ENCODE data around the gene QSER1. TPM values are rescaled to one million over a fixed set of nuclear protein-coding genes. Genes with fewer than 3 reads are reported as not detected.
A peak's percentile ranks its signal among the peaks of the same experiment; 100 is the strongest.

The QSER1 gene
- total and polyA plus RNA-seq, 10 of the 15 experiments (the other 5 are each of a cell fraction or from before 2014, with no cell fraction given): 2.1 to 15.0 (median 9.4) TPM

- in situ Hi-C loops (cut with MboI) (no loop called here), intact Hi-C loops (cut with micrococcal nuclease; ENCODE audit: unreplicated experiment) (no loop called here)
- H3K4me2 ChIP-seq (ENCODE audit: control insufficient read depth, insufficient read depth): no peak overlapping the region
- no peak for DNase-seq (ENCODE audit: low read depth, low spot score)
- WGBS (ENCODE audit: insufficient coverage, insufficient replicate concordance, low lambda C conversion rate, missing lambda C conversion rate): 5% methylated on average over 1 of the region's 1 CpG
- no peak overlapping the region for H3K9ac ChIP-seq (ENCODE audit: control insufficient read depth, insufficient read depth, low read length)
- no peak for FAIRE-seq
- no peaks in the 10 kb centered on the region for H3K79me2 ChIP-seq (ENCODE audit: control insufficient read depth, insufficient read depth, low read length)
- no peaks in the 10 kb centered on the region for H3K36me3 ChIP-seq (ENCODE audit: control insufficient read depth in 2 of 2, insufficient read depth in 2 of 2, low read length in 1 of 2)
- H3K9me3 ChIP-seq (replicated peaks; ENCODE audit: control insufficient read depth, insufficient read depth, low read length): peaks cover 1% of the 10 kb centered on the region; the same call in 2 of the 3 replicates
- H3K4me3 ChIP-seq: no peak overlapping the region
- H4K20me1 ChIP-seq (ENCODE audit: control insufficient read depth, insufficient read depth): no peaks in the 10 kb centered on the region
- peak; percentile 35 for ATAC-seq
- no peak for TF ChIP-seq CBFB (IDR thresholded peaks at IDR 0.05; ENCODE audit: low read depth)
- TF ChIP-seq BCL11A (IDR thresholded peaks at IDR 0.05; ENCODE audit: low read depth, low read length): no peak
- TF ChIP-seq, protein P1, sequence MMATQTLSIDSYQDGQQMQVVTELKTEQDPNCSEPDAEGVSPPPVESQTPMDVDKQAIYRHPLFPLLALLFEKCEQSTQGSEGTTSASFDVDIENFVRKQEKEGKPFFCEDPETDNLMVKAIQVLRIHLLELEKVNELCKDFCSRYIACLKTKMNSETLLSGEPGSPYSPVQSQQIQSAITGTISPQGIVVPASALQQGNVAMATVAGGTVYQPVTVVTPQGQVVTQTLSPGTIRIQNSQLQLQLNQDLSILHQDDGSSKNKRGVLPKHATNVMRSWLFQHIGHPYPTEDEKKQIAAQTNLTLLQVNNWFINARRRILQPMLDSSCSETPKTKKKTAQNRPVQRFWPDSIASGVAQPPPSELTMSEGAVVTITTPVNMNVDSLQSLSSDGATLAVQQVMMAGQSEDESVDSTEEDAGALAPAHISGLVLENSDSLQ (IDR thresholded peaks at IDR 0.05): no peak
- TF ChIP-seq HDAC6 (IDR thresholded peaks at IDR 0.05; ENCODE audit: unreplicated experiment): no peak
- TF ChIP-seq, protein P2, sequence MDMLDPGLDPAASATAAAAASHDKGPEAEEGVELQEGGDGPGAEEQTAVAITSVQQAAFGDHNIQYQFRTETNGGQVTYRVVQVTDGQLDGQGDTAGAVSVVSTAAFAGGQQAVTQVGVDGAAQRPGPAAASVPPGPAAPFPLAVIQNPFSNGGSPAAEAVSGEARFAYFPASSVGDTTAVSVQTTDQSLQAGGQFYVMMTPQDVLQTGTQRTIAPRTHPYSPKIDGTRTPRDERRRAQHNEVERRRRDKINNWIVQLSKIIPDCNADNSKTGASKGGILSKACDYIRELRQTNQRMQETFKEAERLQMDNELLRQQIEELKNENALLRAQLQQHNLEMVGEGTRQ (IDR thresholded peaks at IDR 0.05; ENCODE audit: borderline replicate concordance, low read depth, low read length): no peak
- TF ChIP-seq NFYB (IDR thresholded peaks at IDR 0.05; ENCODE audit: insufficient read depth, low read depth, low read length): no peak
- TF ChIP-seq CBX3 (IDR thresholded peaks at IDR 0.05; ENCODE audit: borderline replicate concordance, low read depth): no peak
- TF ChIP-seq ZZZ3 (IDR thresholded peaks at IDR 0.05; ENCODE audit: control insufficient read depth, insufficient read length, low read depth): no peak
- no peak for TF ChIP-seq NFYA (IDR thresholded peaks at IDR 0.05; ENCODE audit: borderline replicate concordance, low read depth, low read length)
- TF ChIP-seq CBX5 (IDR thresholded peaks at IDR 0.05; ENCODE audit: low read depth): no peak
- no peak for TF ChIP-seq KLF5 (IDR thresholded peaks at IDR 0.05; ENCODE audit: partially characterized antibody)
- no peak for TF ChIP-seq RB1 (IDR thresholded peaks at IDR 0.05; ENCODE audit: borderline replicate concordance)
- TF ChIP-seq POLR2A (IDR thresholded peaks at IDR 0.05; ENCODE audit: low read depth, low read length): no peak
- TF ChIP-seq, protein P3, sequence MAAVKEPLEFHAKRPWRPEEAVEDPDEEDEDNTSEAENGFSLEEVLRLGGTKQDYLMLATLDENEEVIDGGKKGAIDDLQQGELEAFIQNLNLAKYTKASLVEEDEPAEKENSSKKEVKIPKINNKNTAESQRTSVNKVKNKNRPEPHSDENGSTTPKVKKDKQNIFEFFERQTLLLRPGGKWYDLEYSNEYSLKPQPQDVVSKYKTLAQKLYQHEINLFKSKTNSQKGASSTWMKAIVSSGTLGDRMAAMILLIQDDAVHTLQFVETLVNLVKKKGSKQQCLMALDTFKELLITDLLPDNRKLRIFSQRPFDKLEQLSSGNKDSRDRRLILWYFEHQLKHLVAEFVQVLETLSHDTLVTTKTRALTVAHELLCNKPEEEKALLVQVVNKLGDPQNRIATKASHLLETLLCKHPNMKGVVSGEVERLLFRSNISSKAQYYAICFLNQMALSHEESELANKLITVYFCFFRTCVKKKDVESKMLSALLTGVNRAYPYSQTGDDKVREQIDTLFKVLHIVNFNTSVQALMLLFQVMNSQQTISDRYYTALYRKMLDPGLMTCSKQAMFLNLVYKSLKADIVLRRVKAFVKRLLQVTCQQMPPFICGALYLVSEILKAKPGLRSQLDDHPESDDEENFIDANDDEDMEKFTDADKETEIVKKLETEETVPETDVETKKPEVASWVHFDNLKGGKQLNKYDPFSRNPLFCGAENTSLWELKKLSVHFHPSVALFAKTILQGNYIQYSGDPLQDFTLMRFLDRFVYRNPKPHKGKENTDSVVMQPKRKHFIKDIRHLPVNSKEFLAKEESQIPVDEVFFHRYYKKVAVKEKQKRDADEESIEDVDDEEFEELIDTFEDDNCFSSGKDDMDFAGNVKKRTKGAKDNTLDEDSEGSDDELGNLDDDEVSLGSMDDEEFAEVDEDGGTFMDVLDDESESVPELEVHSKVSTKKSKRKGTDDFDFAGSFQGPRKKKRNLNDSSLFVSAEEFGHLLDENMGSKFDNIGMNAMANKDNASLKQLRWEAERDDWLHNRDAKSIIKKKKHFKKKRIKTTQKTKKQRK (IDR thresholded peaks at IDR 0.05; ENCODE audit: low read depth, low read length): no peak
- TF ChIP-seq ZNF622 (IDR thresholded peaks at IDR 0.05): no peak
- TF ChIP-seq SMAD5 (IDR thresholded peaks at IDR 0.05; ENCODE audit: low read depth): no peak
- TF ChIP-seq, protein P4, sequence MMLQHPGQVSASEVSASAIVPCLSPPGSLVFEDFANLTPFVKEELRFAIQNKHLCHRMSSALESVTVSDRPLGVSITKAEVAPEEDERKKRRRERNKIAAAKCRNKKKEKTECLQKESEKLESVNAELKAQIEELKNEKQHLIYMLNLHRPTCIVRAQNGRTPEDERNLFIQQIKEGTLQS (IDR thresholded peaks at IDR 0.05; ENCODE audit: borderline replicate concordance, extremely low read depth, low read depth, low read length): no peak
- TF ChIP-seq PAX5 (IDR thresholded peaks at IDR 0.05; ENCODE audit: borderline replicate concordance, low read depth, low read length): no peak
- no peak for TF ChIP-seq SMARCA5 (IDR thresholded peaks at IDR 0.05)
- no peak for TF ChIP-seq ZBTB33 (IDR thresholded peaks at IDR 0.05)
- no peaks in the 10 kb centered on the region for H3K4me1 ChIP-seq (ENCODE audit: control insufficient read depth, insufficient read depth, low read length)
- no peak overlapping the region for H3K27ac ChIP-seq (ENCODE audit: control insufficient read depth, insufficient read depth)
- RAD21 ChIA-PET (ENCODE audit: unreplicated experiment): no interaction called here
- H2AFZ ChIP-seq (ENCODE audit: control insufficient read depth, low read depth, low read length): no peak overlapping the region
- POLR2A ChIA-PET: interaction anchor here (0.7 kb wide), 1 partner anchor 13 kb away, joined by 4 read pairs; no protein-coding TSS in a partner anchor
- no TSS peak for BruUV-seq (replicated peaks)
- H3K27me3 ChIP-seq (replicated peaks in 1 of 2; ENCODE audit: control insufficient read depth in 2 of 2, insufficient read depth in 2 of 2, low read length in 1 of 2): no peaks in the 10 kb centered on the region
- CTCF ChIA-PET: interaction anchor here (0.6 to 1.7 kb wide), 2 partner anchors 10 to 73 kb away, joined by 3 to 5 read pairs; no protein-coding TSS in a partner anchor
- SMC1A ChIA-PET (ENCODE audit: uncharacterized antibody, unreplicated experiment): no interaction called here
Observed at GRCh38 chr11:32990481-32990880, 97.9 kb downstream of the QSER1 start.

All from GM12878 (cell line).